Measurements from ENCODE around the gene CBARP. TPM values are rescaled to one million over a fixed set of nuclear protein-coding genes. Genes with fewer than 3 reads are reported as not detected.
A peak's percentile ranks its signal among the peaks of the same experiment; 100 is the strongest.

The CBARP gene
- total and polyA plus RNA-seq, 2 experiments from 2014 or later, result 0.41 to 4.5 TPM

DNA sequence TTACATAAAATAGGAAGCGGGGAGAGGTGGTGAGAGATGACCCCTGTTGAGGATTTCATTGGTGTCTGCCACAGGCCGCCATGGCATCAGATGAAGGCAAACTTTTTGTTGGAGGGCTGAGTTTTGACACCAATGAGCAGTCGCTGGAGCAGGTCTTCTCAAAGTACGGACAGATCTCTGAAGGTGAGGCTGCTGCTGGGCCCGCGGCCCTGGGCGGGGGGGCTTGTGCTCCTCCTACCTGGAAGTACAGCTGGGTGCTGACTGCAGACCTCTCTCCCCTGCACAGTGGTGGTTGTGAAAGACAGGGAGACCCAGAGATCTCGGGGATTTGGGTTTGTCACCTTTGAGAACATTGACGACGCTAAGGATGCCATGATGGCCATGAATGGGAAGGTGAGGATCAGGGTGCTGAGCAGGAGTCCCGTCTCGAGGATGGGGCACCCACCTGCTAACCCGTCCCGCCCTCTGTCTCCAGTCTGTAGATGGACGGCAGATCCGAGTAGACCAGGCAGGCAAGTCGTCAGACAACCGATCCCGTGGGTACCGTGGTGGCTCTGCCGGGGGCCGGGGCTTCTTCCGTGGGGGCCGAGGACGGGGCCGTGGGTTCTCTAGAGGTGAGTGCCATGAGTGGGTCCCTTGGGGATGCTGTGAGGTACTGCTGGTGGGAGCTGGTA, 33.2 kb upstream of the CBARP start:
- no peaks in the 10 kb centered on the region for H4K20me1 ChIP-seq (ENCODE audit: insufficient read depth)

DNA sequence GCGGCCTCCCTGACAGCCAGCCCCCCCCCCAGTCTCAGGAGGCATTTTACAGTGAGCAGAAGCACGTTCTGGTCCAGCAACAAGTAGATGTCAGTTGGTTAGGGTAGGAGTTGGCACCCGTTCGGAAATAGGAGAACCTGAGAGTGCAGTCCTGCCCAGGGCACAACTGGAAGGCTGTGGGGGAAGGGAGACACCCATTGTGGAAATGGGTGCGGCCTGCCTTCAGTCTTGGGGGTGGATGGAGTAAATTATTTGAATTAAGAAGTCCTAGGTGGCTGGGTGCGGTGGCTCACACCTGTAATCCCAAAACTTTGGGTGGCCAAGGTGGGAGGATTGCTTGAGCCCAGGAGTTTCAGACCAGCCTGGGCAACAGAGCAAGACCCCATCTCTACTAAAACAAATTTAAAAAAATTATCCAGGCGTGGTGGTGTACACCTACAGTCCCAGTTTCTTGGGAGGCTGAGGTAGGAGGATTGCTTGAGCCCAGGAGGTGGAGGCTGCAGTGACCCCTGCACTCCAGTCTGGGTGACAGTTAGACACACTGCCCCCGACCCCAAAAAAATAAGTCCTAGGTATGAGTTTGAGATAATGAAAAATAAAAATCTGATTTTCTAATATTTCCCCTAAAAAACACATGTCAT, 32.5 kb upstream of the CBARP start:
- Histone ChIP-seq H3K27me3 (replicated peaks; ENCODE audit: insufficient read depth) (no peaks in the 10 kb centered on the region), H3K9me2 (ENCODE audit: insufficient read depth) (no peaks in the 10 kb centered on the region), H4K20me1 (ENCODE audit: insufficient read depth) (no peaks in the 10 kb centered on the region), H3K36me3 (ENCODE audit: low read depth) (peaks cover 34% of the 10 kb centered on the region; the same call in 1 of the 2 replicates), H3K27ac (peak overlapping the region; percentile 97), H3F3A (ENCODE audit: insufficient read depth) (peaks cover 32% of the 10 kb centered on the region), H3K9me3 (ENCODE audit: low read depth) (no peaks in the 10 kb centered on the region), H3K79me2 (ENCODE audit: insufficient read depth) (peaks cover 60% of the 10 kb centered on the region), H3K4me3 (peak overlapping the region; percentile 84), H3K4me2 (ENCODE audit: unreplicated experiment) (peak overlapping the region; percentile 95), H2AFZ (no peak overlapping the region), H3K9ac (peak overlapping the region; percentile 97), H3K4me1 (ENCODE audit: insufficient read depth) (peaks cover 36% of the 10 kb centered on the region)
- 6 to 14% methylated on average over 8 of the region's 8 CpGs for WGBS, 2 experiments (ENCODE audit: low coverage in 1 of 2, low lambda C conversion rate in 2 of 2, missing lambda C conversion rate in 2 of 2)
- TF ChIP-seq EZH2 (IDR thresholded peaks at IDR 0.05; ENCODE audit: insufficient read depth, poor library complexity, severe bottlenecking) (no peak), EZH2phosphoT487 (IDR thresholded peaks at IDR 0.05; ENCODE audit: insufficient read depth, low read depth) (no peak)
- DNase-seq, result peak; percentile 60
- in situ Hi-C loops (cut with MboI), result no loop called here

More for the DNA sequence above, 33.2 kb upstream of the CBARP start:
- H3K4me3 ChIP-seq, result peak overlapping the region; percentile 84
- in situ Hi-C loops (cut with MboI), result no loop called here
- H3K27me3 ChIP-seq (replicated peaks; ENCODE audit: insufficient read depth), result no peaks in the 10 kb centered on the region
- peak overlapping the region; percentile 95 for H3K4me2 ChIP-seq (ENCODE audit: unreplicated experiment)
- 52 to 54% methylated on average over 25 to 26 of the region's 26 CpGs for WGBS, 2 experiments (ENCODE audit: low coverage in 1 of 2, low lambda C conversion rate in 2 of 2, missing lambda C conversion rate in 2 of 2)
- peaks cover 34% of the 10 kb centered on the region for H3K4me1 ChIP-seq (ENCODE audit: insufficient read depth)
- DNase-seq, result no peak
- no peak overlapping the region for H2AFZ ChIP-seq
- H3K9me2 ChIP-seq (ENCODE audit: insufficient read depth), result no peaks in the 10 kb centered on the region
- H3F3A ChIP-seq (ENCODE audit: insufficient read depth), result peaks cover 32% of the 10 kb centered on the region
- no peak for TF ChIP-seq EZH2 (IDR thresholded peaks at IDR 0.05; ENCODE audit: insufficient read depth, poor library complexity, severe bottlenecking)
- no peak for TF ChIP-seq EZH2phosphoT487 (IDR thresholded peaks at IDR 0.05; ENCODE audit: insufficient read depth, low read depth)
- H3K9ac ChIP-seq, result peak overlapping the region; percentile 97
- H3K9me3 ChIP-seq (ENCODE audit: low read depth), result no peaks in the 10 kb centered on the region
- H3K36me3 ChIP-seq (ENCODE audit: low read depth), result peaks cover 34% of the 10 kb centered on the region; the same call in 1 of the 2 replicates
- peaks cover 62% of the 10 kb centered on the region for H3K79me2 ChIP-seq (ENCODE audit: insufficient read depth)
- H3K27ac ChIP-seq, result peak overlapping the region; percentile 97

DNA sequence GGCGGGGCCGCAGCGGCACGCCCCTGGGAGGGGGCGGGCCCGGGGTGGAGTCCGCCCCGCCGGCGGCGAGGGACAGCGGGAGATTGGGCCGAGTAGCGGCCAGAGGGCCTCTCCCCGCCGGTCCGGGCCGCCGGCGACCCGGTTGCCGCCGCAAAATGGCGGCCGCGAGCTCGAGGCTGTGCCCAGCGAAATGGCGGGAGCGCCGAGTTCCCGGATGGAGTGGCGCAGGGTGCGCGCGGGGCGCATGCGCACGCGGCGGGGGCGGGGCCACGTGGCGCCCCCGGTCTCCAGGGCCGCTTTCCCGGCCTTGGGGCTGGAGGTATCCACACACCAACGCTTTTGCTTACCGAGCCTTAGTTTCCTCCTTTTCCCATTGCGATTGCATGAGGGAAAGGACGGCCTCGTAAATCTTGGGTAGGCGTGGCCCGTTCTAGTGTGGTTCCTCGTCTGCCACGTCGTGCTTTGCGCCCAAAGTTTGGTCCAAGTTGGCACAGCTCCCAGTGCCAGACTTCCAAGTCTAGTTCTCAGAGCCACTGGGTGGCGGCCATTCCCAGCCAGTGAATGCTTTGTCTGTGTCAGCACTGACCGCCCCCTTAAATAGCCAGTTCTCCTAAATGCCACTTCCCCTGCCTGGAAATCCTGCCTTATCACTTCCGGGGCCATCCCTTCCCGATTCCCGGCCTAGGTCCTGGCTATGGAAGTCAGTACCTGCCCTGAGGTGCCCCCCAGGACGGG, 31.8 kb upstream of the CBARP start:
- Histone ChIP-seq H3K9me3 (ENCODE audit: low read depth) (no peaks in the 10 kb centered on the region), H2AFZ (no peak overlapping the region), H3K9ac (peak overlapping the region; percentile 97), H3K27me3 (replicated peaks; ENCODE audit: insufficient read depth) (no peaks in the 10 kb centered on the region), H3K4me2 (ENCODE audit: unreplicated experiment) (peak overlapping the region; percentile 95), H3K4me1 (ENCODE audit: insufficient read depth) (peaks cover 40% of the 10 kb centered on the region), H3K4me3 (peak overlapping the region; percentile 84), H3F3A (ENCODE audit: insufficient read depth) (peaks cover 32% of the 10 kb centered on the region), H4K20me1 (ENCODE audit: insufficient read depth) (no peaks in the 10 kb centered on the region), H3K9me2 (ENCODE audit: insufficient read depth) (no peaks in the 10 kb centered on the region), H3K27ac (peak overlapping the region; percentile 97), H3K79me2 (ENCODE audit: insufficient read depth) (peaks cover 60% of the 10 kb centered on the region), H3K36me3 (ENCODE audit: low read depth) (peaks cover 34% of the 10 kb centered on the region; the same call in 1 of the 2 replicates)
- 0 to 1% methylated on average over 28 to 63 of the region's 64 CpGs for WGBS, 2 experiments (ENCODE audit: low coverage in 1 of 2, low lambda C conversion rate in 2 of 2, missing lambda C conversion rate in 2 of 2)
- peak; percentile 96 for DNase-seq
- TF ChIP-seq EZH2 (IDR thresholded peaks at IDR 0.05; ENCODE audit: insufficient read depth, poor library complexity, severe bottlenecking) (no peak), EZH2phosphoT487 (IDR thresholded peaks at IDR 0.05; ENCODE audit: insufficient read depth, low read depth) (no peak)
- in situ Hi-C loops (cut with MboI), result no loop called here

DNA sequence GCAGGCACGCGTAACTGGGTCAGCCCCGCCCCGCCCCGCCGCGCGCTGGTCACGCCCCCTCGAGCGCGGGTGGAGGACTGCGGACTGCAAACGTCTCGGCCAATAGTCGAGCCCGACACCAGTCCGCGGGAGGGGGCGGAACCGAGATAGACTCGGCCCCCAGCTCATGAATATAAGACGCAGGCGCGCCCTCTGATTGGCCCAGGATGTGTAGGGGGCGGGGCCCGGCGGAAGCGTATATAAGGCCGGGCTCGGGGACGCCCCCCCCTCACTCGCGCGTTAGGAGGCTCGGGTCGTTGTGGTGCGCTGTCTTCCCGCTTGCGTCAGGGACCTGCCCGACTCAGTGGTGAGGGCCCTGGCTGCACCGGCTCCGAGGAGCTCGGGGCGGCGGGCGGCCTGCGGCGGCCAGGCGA, 31.3 kb upstream of the CBARP start, which contains the start of gene CIRBP:
Gene CIRBP (plus strand): TSS at position 268 of the 413 bp plus-strand sequence. CDS start 1,602 bp downstream, outside the sequence.
- Histone ChIP-seq H4K20me1 (ENCODE audit: insufficient read depth) (no peaks in the 10 kb centered on the region), H3K9me3 (ENCODE audit: low read depth) (no peaks in the 10 kb centered on the region), H3F3A (ENCODE audit: insufficient read depth) (peaks cover 32% of the 10 kb centered on the region), H3K36me3 (ENCODE audit: low read depth) (peaks cover 31% of the 10 kb centered on the region; the same call in 1 of the 2 replicates), H3K9ac (peak within 1 kb of the TSS; percentile 97), H3K9me2 (ENCODE audit: insufficient read depth) (no peaks in the 10 kb centered on the region), H3K4me1 (ENCODE audit: insufficient read depth) (peaks cover 40% of the 10 kb centered on the region), H2AFZ (no peak within 1 kb of the TSS), H3K79me2 (ENCODE audit: insufficient read depth) (peaks cover 58% of the 10 kb centered on the region), H3K27ac (peak within 1 kb of the TSS; percentile 97), H3K4me3 (peak within 1 kb of the TSS; percentile 84), H3K4me2 (ENCODE audit: unreplicated experiment) (peak within 1 kb of the TSS; percentile 95), H3K27me3 (replicated peaks; ENCODE audit: insufficient read depth) (no peaks in the 10 kb centered on the region)
- peak; percentile 100 for DNase-seq
- in situ Hi-C loops (cut with MboI), result no loop called here
- TF ChIP-seq EZH2phosphoT487 (IDR thresholded peaks at IDR 0.05; ENCODE audit: insufficient read depth, low read depth) (no peak), EZH2 (IDR thresholded peaks at IDR 0.05; ENCODE audit: insufficient read depth, poor library complexity, severe bottlenecking) (no peak)
- WGBS, 2 experiments (ENCODE audit: low coverage in 1 of 2, low lambda C conversion rate in 2 of 2, missing lambda C conversion rate in 2 of 2), result 0 to 1% methylated on average over 35 to 37 of the region's 50 CpGs

Data from GM23248 (cell line).